Measurements from ENCODE around the gene PPP3CA. TPM values are rescaled to one million over a fixed set of nuclear protein-coding genes. Genes with fewer than 3 reads are reported as not detected.

PPP3CA gene
- total RNA-seq, 1 experiment from 2014 or later = 40.2 TPM

GRCh38 chr4:101224358-101225218 lies 122.7 kb downstream of the PPP3CA start:
- no peak for DNase-seq
- Histone ChIP-seq H3K9me2 (ENCODE audit: insufficient read depth) (no peaks in the 10 kb centered on the region), H3K4me1 (replicated peaks; ENCODE audit: insufficient read depth) (no peaks in the 10 kb centered on the region), H2AFZ (no peak overlapping the region), H3K4me2 (no peak overlapping the region), H3K4me3 (no peak overlapping the region), H3K27ac (no peak overlapping the region), H3K9me3 (ENCODE audit: insufficient read depth, low read depth) (no peaks in the 10 kb centered on the region), H3F3A (ENCODE audit: insufficient read depth, low read depth) (no peaks in the 10 kb centered on the region), H4K20me1 (ENCODE audit: insufficient read depth) (no peaks in the 10 kb centered on the region), H3K36me3 (ENCODE audit: low read depth) (no peaks in the 10 kb centered on the region), H3K79me2 (ENCODE audit: low read depth) (no peaks in the 10 kb centered on the region), H3K27me3 (ENCODE audit: insufficient read depth, low read depth) (no peaks in the 10 kb centered on the region)
- ChIA-PET CTCF (no interaction called here), POLR2A (ENCODE audit: unreplicated experiment) (no interaction called here)
- no TSS peak for BruUV-seq (replicated peaks)
- no peak for TF ChIP-seq CTCF (conservative IDR thresholded peaks at IDR 0.05)
- no peak for TF ChIP-seq EZH2 (IDR thresholded peaks at IDR 0.05; ENCODE audit: low read depth)
- intact Hi-C loops (cut with micrococcal nuclease; ENCODE audit: unreplicated experiment) = no loop called here

- H3K79me2 ChIP-seq (ENCODE audit: low read depth) = no peaks in the 10 kb centered on the region
- H3K4me2 ChIP-seq = no peak overlapping the region
- no peaks in the 10 kb centered on the region for H3K36me3 ChIP-seq (ENCODE audit: low read depth)
- H3K9me2 ChIP-seq (ENCODE audit: insufficient read depth) = no peaks in the 10 kb centered on the region
- intact Hi-C loops (cut with micrococcal nuclease; ENCODE audit: unreplicated experiment) = no loop called here
- no TSS peak for BruUV-seq (replicated peaks)
- TF ChIP-seq CTCF (conservative IDR thresholded peaks at IDR 0.05) = no peak
- no peak for TF ChIP-seq EZH2 (IDR thresholded peaks at IDR 0.05; ENCODE audit: low read depth)
- no peaks in the 10 kb centered on the region for H3F3A ChIP-seq (ENCODE audit: insufficient read depth, low read depth)
- ChIA-PET POLR2A (ENCODE audit: unreplicated experiment) (no interaction called here), CTCF (no interaction called here)
- no peaks in the 10 kb centered on the region for H3K27me3 ChIP-seq (ENCODE audit: insufficient read depth, low read depth)
- no peak overlapping the region for H2AFZ ChIP-seq
- no peaks in the 10 kb centered on the region for H3K9me3 ChIP-seq (ENCODE audit: insufficient read depth, low read depth)
- no peak for DNase-seq
- H3K27ac ChIP-seq = no peak overlapping the region
- no peaks in the 10 kb centered on the region for H4K20me1 ChIP-seq (ENCODE audit: insufficient read depth)
- no peaks in the 10 kb centered on the region for H3K4me1 ChIP-seq (replicated peaks; ENCODE audit: insufficient read depth)
- no peak overlapping the region for H3K4me3 ChIP-seq
These were observed 125.0 kb downstream of the PPP3CA start for GRCh38 chr4:101222156-101222845.

DNA sequence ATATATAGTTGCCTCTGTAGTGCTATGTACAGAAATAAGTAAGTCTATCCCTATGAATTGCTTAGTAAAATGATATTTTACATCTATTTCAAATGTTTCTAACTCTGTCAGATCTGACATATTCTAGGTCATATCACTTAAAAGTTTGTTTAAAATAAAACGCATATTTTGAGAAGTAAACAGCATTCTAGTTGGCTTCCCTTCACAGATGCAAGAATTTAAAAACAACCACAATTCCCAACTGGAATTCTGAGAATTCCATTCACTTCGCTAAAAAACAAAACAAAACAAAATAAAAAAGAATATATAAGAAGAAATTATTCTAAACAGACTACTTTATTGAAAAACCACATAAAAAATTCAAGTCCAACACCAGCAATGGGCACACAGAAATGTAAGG lies 126.0 kb downstream of the PPP3CA start:
- Histone ChIP-seq H3K4me1 (replicated peaks; ENCODE audit: insufficient read depth) (no peaks in the 10 kb centered on the region), H3K27me3 (ENCODE audit: insufficient read depth, low read depth) (no peaks in the 10 kb centered on the region), H3K4me2 (no peak overlapping the region), H3K9me3 (ENCODE audit: insufficient read depth, low read depth) (no peaks in the 10 kb centered on the region), H2AFZ (no peak overlapping the region), H3K27ac (no peak overlapping the region), H3K9me2 (ENCODE audit: insufficient read depth) (no peaks in the 10 kb centered on the region), H4K20me1 (ENCODE audit: insufficient read depth) (no peaks in the 10 kb centered on the region), H3K4me3 (no peak overlapping the region), H3K79me2 (ENCODE audit: low read depth) (no peaks in the 10 kb centered on the region), H3F3A (ENCODE audit: insufficient read depth, low read depth) (no peaks in the 10 kb centered on the region), H3K36me3 (ENCODE audit: low read depth) (no peaks in the 10 kb centered on the region)
- POLR2A ChIA-PET (ENCODE audit: unreplicated experiment) = interaction anchor here (0.6 kb wide), 1 partner anchor 116 kb away, joined by 6 read pairs; no protein-coding TSS in a partner anchor
- DNase-seq = no peak
- CTCF ChIA-PET = no interaction called here
- no TSS peak for BruUV-seq (replicated peaks)
- intact Hi-C loops (cut with micrococcal nuclease; ENCODE audit: unreplicated experiment) = no loop called here
- TF ChIP-seq EZH2 (IDR thresholded peaks at IDR 0.05; ENCODE audit: low read depth) = no peak
- TF ChIP-seq CTCF (conservative IDR thresholded peaks at IDR 0.05) = no peak
